ES-I3 (cell line): Measurements from ENCODE around the gene HSPA9.
"Not testable (repeated sequence)": the region's sequence is repeated elsewhere in the genome, so short reads cannot be mapped to it uniquely, and the experiment has no call there.

ENCODE experiments used
- H3K36me3 ChIP-seq: 2 replicates; pipeline ENCODE4 v1.6.1; 2013; ENCODE audit warnings: mild to moderate bottlenecking, low read length, control low read depth, moderate library complexity; ENCODE audit not compliant: insufficient read depth
- H3K4me1 ChIP-seq: 2 replicates; pipeline ENCODE4 v1.6.1; 2013; ENCODE audit warnings: mild to moderate bottlenecking, control low read depth, low read length; ENCODE audit not compliant: insufficient read depth
- H3K9ac ChIP-seq: 2 replicates; pipeline ENCODE4 v1.6.1; 2013; ENCODE audit warnings: low read depth, mild to moderate bottlenecking, low read length, moderate library complexity
- H3K9me3 ChIP-seq: 2 replicates; pipeline ENCODE4 v1.6.1; 2013; ENCODE audit warnings: mild to moderate bottlenecking, low read length, moderate library complexity; ENCODE audit not compliant: control insufficient read depth, insufficient read depth

The HSPA9 gene

DNA sequence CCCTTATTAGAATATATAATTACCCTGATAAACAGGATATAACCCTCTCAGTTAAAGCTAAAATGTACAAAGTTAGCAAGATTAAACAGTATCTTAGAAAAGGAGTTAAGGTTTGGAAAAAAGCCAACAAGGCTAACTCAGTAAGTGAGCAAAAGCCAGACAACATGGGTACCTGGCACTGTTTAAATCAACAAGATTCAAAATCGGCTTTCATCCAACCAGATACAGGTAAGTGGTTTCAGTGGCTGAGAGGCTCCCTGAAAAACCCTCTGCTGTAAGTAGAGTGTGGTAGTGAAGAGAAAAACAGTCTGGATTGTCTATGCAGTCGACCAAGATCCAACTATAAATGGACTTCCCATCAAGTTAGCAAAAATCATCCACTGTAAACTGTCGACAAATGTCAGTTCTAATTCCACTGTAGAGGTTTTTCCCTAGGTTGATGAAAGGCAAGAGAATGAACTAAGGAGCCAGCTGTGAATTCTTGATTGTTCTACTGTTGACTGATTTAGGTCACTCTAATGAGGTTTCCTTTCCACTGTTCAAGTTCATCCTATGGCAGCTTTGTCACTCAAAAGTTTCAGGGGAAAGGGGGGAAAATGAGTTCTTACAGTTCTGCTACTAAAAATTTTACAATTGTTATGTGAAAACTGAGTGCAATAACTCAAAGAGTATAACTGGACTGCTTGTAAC, 59.5 kb downstream of the HSPA9 start:
- Histone ChIP-seq H3K9me3 (no peaks in the 10 kb centered on the region), H3K4me1 (no peaks in the 10 kb centered on the region), H3K36me3 (peaks cover 39% of the 10 kb centered on the region), H3K9ac (no peak overlapping the region)

DNA sequence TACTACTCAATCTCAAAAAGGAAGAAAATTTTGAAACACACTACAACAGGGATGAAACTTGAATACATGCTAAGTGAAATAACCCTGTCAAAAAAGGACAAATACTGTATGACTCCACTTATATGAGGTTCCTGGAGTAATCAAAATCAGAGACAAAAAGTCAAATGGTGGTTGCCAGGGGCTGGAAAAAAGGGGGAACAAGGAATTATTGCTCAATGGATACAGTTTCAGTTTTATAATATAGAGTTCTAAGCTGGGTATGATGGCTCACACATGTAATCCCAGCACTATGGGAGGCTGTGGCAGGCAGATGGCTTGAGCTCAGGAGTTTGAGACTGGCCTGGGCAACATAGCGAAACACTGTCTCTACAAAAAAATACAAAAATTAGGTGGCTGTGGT, 61.2 kb downstream of the HSPA9 start:
- Histone ChIP-seq H3K4me1 (no peaks in the 10 kb centered on the region), H3K9me3 (no peaks in the 10 kb centered on the region), H3K36me3 (peaks cover 52% of the 10 kb centered on the region), H3K9ac (no peak overlapping the region)

DNA sequence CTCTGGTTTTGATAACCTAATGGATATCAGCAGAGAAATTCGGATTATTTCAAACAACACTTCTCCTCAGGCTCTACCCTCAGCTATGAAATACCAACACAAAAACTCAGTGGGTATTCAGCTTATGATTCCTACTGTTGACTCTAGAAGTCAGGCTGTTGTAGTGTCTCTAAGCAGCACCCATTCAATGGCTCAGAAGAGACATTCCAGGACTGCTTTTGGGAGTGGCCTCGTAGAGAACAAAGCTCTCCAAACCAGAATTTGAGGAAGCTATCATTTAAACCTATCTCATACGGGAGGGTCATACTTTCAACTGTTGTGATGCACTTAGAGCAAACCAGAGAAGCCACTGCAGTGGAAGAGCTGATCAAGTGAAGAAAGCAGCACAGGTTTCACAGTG, 66.2 kb downstream of the HSPA9 start:
- Histone ChIP-seq H3K4me1 (no peaks in the 10 kb centered on the region), H3K36me3 (peaks cover 40% of the 10 kb centered on the region), H3K9me3 (no peaks in the 10 kb centered on the region), H3K9ac (no peak overlapping the region)

DNA sequence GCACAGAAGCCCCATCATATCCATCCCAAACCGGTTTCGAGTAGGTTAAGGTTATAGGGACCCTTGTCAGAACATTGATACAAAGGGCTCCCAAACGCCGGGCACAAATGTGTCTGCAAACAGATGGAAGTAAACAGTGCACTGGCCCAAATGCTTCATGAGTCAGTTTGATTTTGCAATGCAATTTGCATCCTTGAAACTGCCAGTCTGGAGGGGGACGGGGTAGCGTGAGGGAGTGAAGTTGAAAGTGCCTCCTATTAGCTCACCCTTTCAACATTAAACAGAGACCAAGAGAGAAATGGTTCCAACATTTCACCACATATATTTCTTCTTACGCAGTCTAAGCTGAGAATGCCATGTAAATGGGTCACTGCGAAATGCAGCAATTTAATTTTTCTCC, 67.7 kb downstream of the HSPA9 start:
- H3K9me3 ChIP-seq, H3K4me1 ChIP-seq, H3K9ac ChIP-seq: not testable (repeated sequence)
- peaks cover 30% of the 10 kb centered on the region for H3K36me3 ChIP-seq

DNA sequence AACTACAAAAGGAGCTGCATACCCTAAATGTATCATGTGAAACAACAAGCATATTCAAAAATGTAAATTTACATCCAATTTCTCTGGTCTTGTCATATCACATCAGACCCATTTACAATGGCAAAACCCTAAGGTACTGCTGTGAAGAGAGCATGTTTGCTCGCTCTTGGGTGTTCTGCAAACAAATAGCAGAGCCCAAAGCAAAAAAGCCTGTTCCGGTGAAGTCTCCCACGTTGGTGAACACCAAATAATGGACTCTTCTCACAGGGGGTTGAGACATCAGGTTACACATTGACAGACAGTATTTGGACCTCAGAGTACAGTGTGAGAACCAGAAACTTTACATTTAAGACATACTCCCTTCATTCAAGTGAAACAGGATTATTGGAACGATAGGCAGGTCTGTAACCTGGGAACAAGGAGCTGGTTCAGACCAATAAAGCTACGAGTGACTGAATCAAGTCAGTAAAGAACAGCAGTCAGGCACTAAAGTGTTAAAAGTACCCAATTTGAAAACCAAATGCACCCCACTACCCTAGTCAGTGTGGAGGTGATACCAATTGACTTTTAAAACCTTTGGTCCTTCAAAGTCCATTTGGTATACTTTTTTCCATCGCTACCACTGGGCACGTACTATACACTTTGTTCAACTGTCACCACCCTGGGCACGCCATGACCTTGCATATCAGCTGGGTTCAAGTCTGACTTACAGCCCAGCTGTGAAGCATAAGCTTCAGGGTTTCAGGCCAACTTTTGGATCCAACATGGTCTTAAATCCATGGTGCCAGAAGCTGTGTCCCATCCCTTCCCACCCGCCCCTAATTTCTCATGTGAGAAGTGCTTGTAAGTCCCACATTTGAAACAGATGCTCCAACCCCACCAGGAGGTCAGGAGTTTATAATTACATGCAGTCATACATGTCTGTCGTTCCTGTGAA, 68.6 kb downstream of the HSPA9 start:
- Histone ChIP-seq H3K9ac (no peak overlapping the region), H3K36me3 (peaks cover 25% of the 10 kb centered on the region), H3K9me3 (no peaks in the 10 kb centered on the region), H3K4me1 (no peaks in the 10 kb centered on the region)

DNA sequence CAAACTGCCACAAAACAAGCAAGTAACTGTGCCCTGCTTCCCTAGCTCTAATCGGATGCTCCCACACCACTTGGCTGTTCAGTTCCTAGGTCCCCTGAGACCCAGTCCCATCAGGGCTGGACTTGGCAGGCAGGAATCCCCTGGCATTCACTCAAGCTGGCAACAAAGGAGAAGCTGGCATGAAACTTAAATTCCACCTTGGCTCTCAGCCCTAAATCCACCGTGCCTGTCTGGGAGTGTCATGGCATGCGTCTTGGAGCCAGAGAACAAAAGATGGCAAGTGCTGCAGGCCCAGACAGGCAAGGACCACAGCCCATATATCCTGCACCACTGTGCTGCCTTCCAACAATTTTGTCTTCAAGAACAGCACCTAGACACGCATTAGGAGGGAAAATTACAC, 70.4 kb downstream of the HSPA9 start:
- H3K9me3 ChIP-seq: no peaks in the 10 kb centered on the region
- no peaks in the 10 kb centered on the region for H3K4me1 ChIP-seq
- peaks cover 12% of the 10 kb centered on the region; the same call in 1 of the 2 replicates for H3K36me3 ChIP-seq
- no peak overlapping the region for H3K9ac ChIP-seq
